Measurements from ENCODE around the gene GARIN3.

The GARIN3 gene

GRCh38 chr5:157121709-157122108 lies 44.4 kb downstream of the GARIN3 start:
- TF ChIP-seq, protein P1, sequence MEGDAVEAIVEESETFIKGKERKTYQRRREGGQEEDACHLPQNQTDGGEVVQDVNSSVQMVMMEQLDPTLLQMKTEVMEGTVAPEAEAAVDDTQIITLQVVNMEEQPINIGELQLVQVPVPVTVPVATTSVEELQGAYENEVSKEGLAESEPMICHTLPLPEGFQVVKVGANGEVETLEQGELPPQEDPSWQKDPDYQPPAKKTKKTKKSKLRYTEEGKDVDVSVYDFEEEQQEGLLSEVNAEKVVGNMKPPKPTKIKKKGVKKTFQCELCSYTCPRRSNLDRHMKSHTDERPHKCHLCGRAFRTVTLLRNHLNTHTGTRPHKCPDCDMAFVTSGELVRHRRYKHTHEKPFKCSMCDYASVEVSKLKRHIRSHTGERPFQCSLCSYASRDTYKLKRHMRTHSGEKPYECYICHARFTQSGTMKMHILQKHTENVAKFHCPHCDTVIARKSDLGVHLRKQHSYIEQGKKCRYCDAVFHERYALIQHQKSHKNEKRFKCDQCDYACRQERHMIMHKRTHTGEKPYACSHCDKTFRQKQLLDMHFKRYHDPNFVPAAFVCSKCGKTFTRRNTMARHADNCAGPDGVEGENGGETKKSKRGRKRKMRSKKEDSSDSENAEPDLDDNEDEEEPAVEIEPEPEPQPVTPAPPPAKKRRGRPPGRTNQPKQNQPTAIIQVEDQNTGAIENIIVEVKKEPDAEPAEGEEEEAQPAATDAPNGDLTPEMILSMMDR (IDR thresholded peaks at IDR 0.05; ENCODE audit: low read depth, low read length) = no peak
- H3K4me3 ChIP-seq (ENCODE audit: low read depth, low read length) = no peak overlapping the region
- in situ Hi-C loops (cut with HindIII; ENCODE audit: low sequenced_read_pairs) = no loop called here
- DNase-seq (ENCODE audit: low read depth, low spot score) = no peak

- TF ChIP-seq, protein P1 (IDR thresholded peaks at IDR 0.05; ENCODE audit: low read depth, low read length) = no peak
- in situ Hi-C loops (cut with HindIII; ENCODE audit: low sequenced_read_pairs) = no loop called here
- no peak overlapping the region for H3K4me3 ChIP-seq (ENCODE audit: low read depth, low read length)
- no peak for DNase-seq (ENCODE audit: low read depth, low spot score)
Measured at GRCh38 chr5:157120102-157120501, 46.0 kb downstream of the GARIN3 start.

DNA sequence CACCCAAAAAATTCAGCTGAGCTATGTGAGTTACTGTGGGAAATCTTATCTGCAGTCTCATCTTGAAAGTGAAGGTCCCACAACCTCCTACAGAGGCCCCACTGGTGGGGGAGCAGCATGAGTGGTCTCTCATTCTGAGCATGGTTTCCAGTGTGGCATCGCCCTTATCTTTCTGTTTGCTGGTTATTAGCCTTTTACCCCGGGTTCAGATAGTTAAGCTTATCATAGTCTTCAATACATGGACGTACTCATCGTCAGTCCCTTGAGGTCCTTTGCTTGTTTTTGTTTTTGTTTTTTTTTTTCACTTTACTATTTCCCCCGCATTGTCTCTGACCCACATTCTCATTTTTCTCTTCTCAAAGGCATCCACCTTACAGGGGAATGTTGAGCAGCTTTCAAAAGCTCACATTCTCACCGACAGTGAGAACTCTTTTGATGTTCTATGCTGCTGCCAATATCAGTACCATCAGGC lies 49.5 kb downstream of the GARIN3 start:
- TF ChIP-seq, protein P1 (IDR thresholded peaks at IDR 0.05; ENCODE audit: low read depth, low read length) = no peak
- no peak overlapping the region for H3K4me3 ChIP-seq (ENCODE audit: low read depth, low read length)
- no peak for DNase-seq (ENCODE audit: low read depth, low spot score)
- in situ Hi-C loops (cut with HindIII; ENCODE audit: low sequenced_read_pairs) = no loop called here

- in situ Hi-C loops (cut with HindIII; ENCODE audit: low sequenced_read_pairs) = no loop called here
- TF ChIP-seq, protein P1 (IDR thresholded peaks at IDR 0.05; ENCODE audit: low read depth, low read length) = no peak
- DNase-seq (ENCODE audit: low read depth, low spot score) = no peak
- H3K4me3 ChIP-seq (ENCODE audit: low read depth, low read length) = no peak overlapping the region
Measured at GRCh38 chr5:157115502-157115901, 50.6 kb downstream of the GARIN3 start.

- in situ Hi-C loops (cut with HindIII; ENCODE audit: low sequenced_read_pairs) = no loop called here
- no peak overlapping the region for H3K4me3 ChIP-seq (ENCODE audit: low read depth, low read length)
- DNase-seq (ENCODE audit: low read depth, low spot score) = no peak
- TF ChIP-seq, protein P1 (IDR thresholded peaks at IDR 0.05; ENCODE audit: low read depth, low read length) = no peak
Measured at GRCh38 chr5:157115012-157115411, 51.1 kb downstream of the GARIN3 start.

GRCh38 chr5:157113002-157113401 lies 53.1 kb downstream of the GARIN3 start:
- TF ChIP-seq, protein P1 (IDR thresholded peaks at IDR 0.05; ENCODE audit: low read depth, low read length) = no peak
- no peak for DNase-seq (ENCODE audit: low read depth, low spot score)

More at GRCh38 chr5:157113002-157113401, 53.1 kb downstream of the GARIN3 start:
- H3K4me3 ChIP-seq (ENCODE audit: low read depth, low read length) = no peak overlapping the region
- in situ Hi-C loops (cut with HindIII; ENCODE audit: low sequenced_read_pairs) = no loop called here

Data from astrocyte of the spinal cord (primary cell).